HG02938 (cell line): ENCODE results near the gene RIPOR2.

Experiments
- ATAC-seq: cut with Tn5 transposase; IDR thresholded peaks from one replicate; pipeline ENCODE4 v1.9.1; 2021; ENCODE audit warnings: mild to moderate bottlenecking, moderate library complexity; ENCODE audit not compliant: unreplicated experiment

Gene RIPOR2

DNA sequence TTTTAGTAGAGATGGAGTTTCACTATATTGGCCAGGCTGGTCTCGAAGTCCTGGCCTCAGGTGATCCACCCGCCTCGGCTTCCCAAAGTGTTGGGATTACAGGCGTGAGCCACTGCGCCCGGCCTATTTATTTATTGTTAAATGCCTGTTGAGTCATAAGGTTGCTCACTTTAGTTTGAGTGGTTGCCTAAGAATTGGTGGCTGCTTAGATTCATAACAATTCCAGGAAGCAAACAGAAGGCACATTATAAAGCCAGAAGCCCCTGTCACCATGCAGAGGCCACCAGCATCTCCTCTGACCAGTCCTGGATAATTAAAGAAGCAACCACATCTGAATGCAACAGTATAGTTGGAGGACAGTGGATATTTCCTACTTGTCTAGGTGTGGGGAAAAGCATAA is 113.1 kb downstream of the RIPOR2 start:
- no peak for ATAC-seq

- ATAC-seq, result no peak
These were observed 113.8 kb downstream of the RIPOR2 start for GRCh38 chr6:24821860-24822444.

DNA sequence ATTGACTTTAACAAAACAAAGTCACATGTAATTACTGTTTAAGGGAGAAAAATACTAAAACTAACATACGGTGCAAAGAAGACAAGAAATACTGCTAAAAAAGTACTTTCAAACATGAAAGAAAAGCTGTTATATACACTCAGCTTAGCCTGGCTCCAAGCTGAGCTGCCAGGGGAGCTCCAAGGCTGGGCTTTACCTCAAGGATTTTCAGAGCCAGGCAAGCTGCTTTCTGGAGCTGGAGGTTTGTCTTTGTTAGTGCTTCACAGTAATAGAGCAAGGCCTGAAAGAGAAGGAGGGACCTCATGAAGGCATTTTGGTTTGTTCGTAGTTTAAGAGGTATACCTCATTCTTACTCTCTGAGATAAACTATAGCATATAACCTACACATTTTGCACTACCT is 117.4 kb downstream of the RIPOR2 start:
- ATAC-seq, result no peak

DNA sequence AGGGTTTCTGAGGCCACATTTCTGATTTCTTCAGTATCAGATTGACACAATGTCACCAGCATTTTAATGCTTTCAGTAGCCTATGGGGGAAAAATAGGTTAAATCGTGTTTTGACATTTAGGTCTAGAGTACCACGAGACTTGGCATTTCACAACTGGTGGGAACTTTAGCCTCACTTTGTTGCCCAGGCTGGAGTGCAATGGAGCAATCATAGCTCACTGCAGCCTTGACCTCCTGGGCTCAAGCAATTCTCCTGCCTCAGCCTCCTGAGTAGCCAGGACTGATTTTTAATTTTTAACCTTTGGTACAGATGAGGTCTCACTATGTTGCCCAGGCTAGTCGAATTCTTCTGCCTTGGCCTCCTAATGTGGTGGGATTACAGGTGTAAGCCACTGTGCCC is 126.0 kb downstream of the RIPOR2 start:
- ATAC-seq, result no peak

DNA sequence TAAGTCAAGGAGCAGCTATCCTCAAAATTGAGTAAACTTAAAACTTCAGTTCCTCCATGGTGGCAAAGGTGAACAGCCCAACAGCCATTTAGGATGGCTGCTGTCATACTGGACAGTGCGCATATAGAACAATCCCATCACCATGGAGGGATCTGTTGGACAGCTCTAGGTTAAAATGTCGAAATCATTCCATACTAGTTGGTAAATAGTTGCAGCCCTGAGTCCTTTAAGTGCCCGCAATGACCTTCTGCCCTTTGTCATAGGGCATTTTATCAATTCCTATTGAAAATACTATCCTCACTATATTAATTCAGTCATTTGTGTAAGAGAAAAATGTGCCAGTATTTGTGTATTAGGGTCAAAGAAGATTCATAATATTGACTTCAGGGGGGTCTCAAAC is 128.2 kb downstream of the RIPOR2 start:
- no peak for ATAC-seq

GRCh38 chr6:24802271-24803059 is 133.3 kb downstream of the RIPOR2 start:
- ATAC-seq, result no peak

DNA sequence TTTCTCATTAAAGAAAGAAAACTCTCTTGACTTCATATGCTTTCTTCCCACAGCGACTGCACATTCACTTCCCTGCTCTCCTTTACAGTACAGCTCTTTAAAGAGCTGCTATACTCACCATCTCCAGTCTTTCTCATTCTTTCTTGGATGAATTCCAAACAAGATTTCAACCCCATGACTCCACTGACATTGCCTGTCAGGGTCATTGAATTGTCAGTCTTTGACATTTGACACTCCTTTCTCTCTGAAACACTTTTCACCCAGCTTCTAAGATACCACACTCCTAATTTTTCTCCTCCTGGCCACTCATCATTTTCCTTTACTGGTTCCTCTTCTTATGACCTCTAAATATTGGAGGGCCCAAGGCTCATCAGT is 136.2 kb downstream of the RIPOR2 start:
- no peak for ATAC-seq

- no peak for ATAC-seq
These were observed 136.8 kb downstream of the RIPOR2 start, which contains the start of gene ARMH2 for GRCh38 chr6:24798740-24799540. Gene ARMH2 (minus strand): TSS chr6:24798917. CDS start chr6:24798857, 60 bp downstream.

DNA sequence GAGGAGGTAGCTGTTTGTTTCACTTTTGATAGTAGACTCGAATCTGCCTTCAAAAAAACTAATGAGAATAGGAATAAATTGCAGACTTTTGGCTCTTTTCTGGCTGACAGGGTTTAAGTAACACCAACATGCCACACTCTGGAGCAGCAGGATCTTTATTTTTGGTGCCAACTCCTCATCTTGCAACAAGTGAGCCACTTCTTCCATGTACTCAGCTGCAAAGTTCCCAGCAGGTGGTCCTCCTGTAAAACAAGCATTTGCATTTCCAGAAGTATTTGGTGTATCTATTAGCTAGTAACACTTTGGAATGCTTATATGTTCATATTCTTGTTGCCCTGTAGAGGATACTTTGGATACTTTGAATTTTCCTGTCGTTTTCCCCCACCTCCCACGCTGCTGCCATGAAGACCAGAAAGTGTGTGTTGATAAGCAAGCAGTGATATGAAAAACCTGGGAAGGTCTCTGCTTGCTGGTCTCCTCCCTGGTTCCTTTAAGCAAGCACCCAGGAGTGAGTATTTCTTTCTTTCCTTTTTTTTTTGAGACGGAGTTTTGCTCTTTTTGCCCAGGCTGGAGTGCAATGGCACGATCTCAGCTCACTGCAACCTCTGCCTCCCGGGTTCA is 138.1 kb downstream of the RIPOR2 start:
- ATAC-seq, result no peak

GRCh38 chr6:24796616-24797290 is 139.0 kb downstream of the RIPOR2 start:
- ATAC-seq, result no peak

GRCh38 chr6:24795106-24795505 is 140.7 kb downstream of the RIPOR2 start:
- no peak for ATAC-seq

- ATAC-seq, result no peak
These were observed 147.6 kb downstream of the RIPOR2 start for GRCh38 chr6:24788031-24788665.

GRCh38 chr6:24780206-24780605 is 155.6 kb downstream of the RIPOR2 start:
- ATAC-seq, result no peak

- ATAC-seq, result no peak
These were observed 156.2 kb downstream of the RIPOR2 start for GRCh38 chr6:24779416-24780016.

- ATAC-seq, result no peak
These were observed 156.9 kb downstream of the RIPOR2 start for GRCh38 chr6:24778878-24779277.

DNA sequence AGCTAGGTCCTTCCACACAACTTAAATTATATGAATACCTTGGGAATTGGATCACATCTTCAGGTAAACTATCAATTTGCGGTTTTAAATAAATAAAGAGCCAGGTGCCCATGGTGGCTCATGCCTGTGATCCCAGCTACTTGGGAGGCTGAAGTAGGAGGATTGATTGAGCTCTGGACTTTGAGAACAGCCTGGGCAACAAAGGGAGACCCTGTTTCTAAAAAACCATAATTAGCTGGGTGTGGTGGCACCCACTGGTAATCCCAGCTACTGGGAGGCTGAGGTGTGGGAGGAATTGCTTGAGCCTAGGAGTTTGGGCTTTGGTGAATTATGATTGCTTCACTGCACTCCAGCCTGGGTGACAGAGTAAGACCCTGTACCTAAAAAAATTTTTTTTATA is 157.6 kb downstream of the RIPOR2 start:
- no peak for ATAC-seq

DNA sequence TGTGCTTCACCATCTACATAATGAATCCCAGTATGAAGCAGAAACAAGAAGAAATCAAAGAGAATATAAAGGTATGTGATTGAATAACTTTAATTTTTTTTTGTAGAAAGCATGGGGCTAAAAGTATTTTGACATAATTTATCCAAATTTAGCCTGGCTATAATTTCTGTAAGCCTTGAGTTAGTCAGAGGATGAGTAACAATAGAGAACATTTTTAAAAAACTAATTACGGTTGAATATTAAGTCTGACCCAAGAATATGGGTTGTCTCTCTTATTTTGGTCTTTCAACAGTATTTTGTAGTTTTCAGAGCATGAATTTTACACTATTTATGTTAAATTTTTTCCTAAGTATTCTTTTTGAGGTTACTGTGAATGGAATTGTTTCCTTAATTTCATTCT is 158.5 kb downstream of the RIPOR2 start:
- ATAC-seq, result no peak

- ATAC-seq, result peak; percentile 3
These were observed 160.2 kb downstream of the RIPOR2 start for GRCh38 chr6:24775520-24776058.

- peak; percentile 81 for ATAC-seq
These were observed 160.9 kb downstream of the RIPOR2 start, which contains the start of gene GMNN for GRCh38 chr6:24774696-24775519. Gene GMNN (plus strand): TSS chr6:24774937. CDS start chr6:24777247, 2,310 bp downstream.
